Right hindlimb (tissue), 1 donor: Measurements from ENCODE around the gene BDH1.
A peak's percentile ranks its signal among the peaks of the same experiment; 100 is the strongest.
"Not testable (repeated sequence)": the region's sequence is repeated elsewhere in the genome, so short reads cannot be mapped to it uniquely, and the experiment has no call there.

Source experiments
- DNase-seq: peaks from one replicate; pipeline ENCODE4 v3.0.0-alpha.2; 2018

The BDH1 gene

GRCh38 chr3:197520311-197521276, 35.2 kb downstream of the BDH1 start:
- DNase-seq, result peak; percentile 63

- no peak for DNase-seq
These were observed 36.0 kb downstream of the BDH1 start for GRCh38 chr3:197519801-197520211.

- no peak for DNase-seq
These were observed 36.8 kb downstream of the BDH1 start for GRCh38 chr3:197518881-197519421.

GRCh38 chr3:197517922-197518683, 37.7 kb downstream of the BDH1 start:
- DNase-seq, result not testable (repeated sequence)

GRCh38 chr3:197516890-197517606, 38.7 kb downstream of the BDH1 start:
- not testable (repeated sequence) for DNase-seq

- DNase-seq, result no peak
These were observed 39.3 kb downstream of the BDH1 start for GRCh38 chr3:197516517-197516889.

- DNase-seq, result no peak
These were observed 40.9 kb downstream of the BDH1 start for GRCh38 chr3:197514786-197515355.

- no peak for DNase-seq
These were observed 41.6 kb downstream of the BDH1 start for GRCh38 chr3:197513953-197514785.

- DNase-seq, result no peak
These were observed 42.8 kb downstream of the BDH1 start for GRCh38 chr3:197512691-197513571.

GRCh38 chr3:197511853-197512635, 43.7 kb downstream of the BDH1 start:
- DNase-seq, result no peak

GRCh38 chr3:197511130-197511529, 44.6 kb downstream of the BDH1 start:
- DNase-seq, result no peak

- DNase-seq, result no peak
These were observed 45.1 kb downstream of the BDH1 start for GRCh38 chr3:197510642-197511018.

- DNase-seq, result no peak
These were observed 46.6 kb downstream of the BDH1 start for GRCh38 chr3:197508924-197509775.

- no peak for DNase-seq
These were observed 47.3 kb downstream of the BDH1 start for GRCh38 chr3:197508461-197508860.

- no peak for DNase-seq
These were observed 47.7 kb downstream of the BDH1 start for GRCh38 chr3:197508051-197508451.

- no peak for DNase-seq
These were observed 48.2 kb downstream of the BDH1 start for GRCh38 chr3:197507541-197507940.

- DNase-seq, result no peak
These were observed 48.7 kb downstream of the BDH1 start for GRCh38 chr3:197507081-197507480.

- DNase-seq, result peak; percentile 42
These were observed 49.8 kb downstream of the BDH1 start for GRCh38 chr3:197505796-197506548.
